AG10803 (cell line): Measurements from ENCODE around the gene PHOX2B.

Source experiments
- DNase-seq: peaks from one replicate; pipeline ENCODE4 v3.0.0; 2010; ENCODE audit warnings: low read depth
- H3K4me3 ChIP-seq: 2 replicates; pipeline ENCODE4 v1.5.1; 2011; ENCODE audit warnings: mild to moderate bottlenecking, low read length, control low read depth
- TF ChIP-seq, protein P1 (sequence below): conservative IDR thresholded peaks from 2 replicates; pipeline ENCODE4 v1.5.1; 2011; ENCODE audit warnings: mild to moderate bottlenecking, low read length, control low read depth, inconsistent platforms

PHOX2B gene

DNA sequence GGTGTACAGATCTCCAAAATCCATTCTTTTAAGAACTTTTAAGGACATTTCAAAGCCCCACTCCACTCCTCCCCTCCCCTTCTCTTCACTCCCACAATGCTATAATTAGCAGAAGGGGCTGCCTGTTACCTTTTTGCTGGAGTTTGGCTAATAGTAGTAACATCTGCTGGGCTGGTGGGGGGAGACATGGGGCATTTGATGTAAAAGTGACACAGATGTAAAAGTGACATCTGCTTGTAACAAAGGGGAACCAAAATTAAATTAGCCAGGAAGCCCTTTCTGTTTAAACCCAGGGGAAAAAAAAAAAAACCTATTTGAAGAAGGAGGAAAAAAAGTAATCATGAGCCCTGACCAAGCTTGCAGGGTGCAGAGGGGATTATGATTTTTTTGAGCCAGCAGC lies 5.4 kb upstream of the PHOX2B start:
- H3K4me3 ChIP-seq: no peak overlapping the region
- DNase-seq: no peak
- TF ChIP-seq, protein P1, sequence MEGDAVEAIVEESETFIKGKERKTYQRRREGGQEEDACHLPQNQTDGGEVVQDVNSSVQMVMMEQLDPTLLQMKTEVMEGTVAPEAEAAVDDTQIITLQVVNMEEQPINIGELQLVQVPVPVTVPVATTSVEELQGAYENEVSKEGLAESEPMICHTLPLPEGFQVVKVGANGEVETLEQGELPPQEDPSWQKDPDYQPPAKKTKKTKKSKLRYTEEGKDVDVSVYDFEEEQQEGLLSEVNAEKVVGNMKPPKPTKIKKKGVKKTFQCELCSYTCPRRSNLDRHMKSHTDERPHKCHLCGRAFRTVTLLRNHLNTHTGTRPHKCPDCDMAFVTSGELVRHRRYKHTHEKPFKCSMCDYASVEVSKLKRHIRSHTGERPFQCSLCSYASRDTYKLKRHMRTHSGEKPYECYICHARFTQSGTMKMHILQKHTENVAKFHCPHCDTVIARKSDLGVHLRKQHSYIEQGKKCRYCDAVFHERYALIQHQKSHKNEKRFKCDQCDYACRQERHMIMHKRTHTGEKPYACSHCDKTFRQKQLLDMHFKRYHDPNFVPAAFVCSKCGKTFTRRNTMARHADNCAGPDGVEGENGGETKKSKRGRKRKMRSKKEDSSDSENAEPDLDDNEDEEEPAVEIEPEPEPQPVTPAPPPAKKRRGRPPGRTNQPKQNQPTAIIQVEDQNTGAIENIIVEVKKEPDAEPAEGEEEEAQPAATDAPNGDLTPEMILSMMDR: no peak

DNA sequence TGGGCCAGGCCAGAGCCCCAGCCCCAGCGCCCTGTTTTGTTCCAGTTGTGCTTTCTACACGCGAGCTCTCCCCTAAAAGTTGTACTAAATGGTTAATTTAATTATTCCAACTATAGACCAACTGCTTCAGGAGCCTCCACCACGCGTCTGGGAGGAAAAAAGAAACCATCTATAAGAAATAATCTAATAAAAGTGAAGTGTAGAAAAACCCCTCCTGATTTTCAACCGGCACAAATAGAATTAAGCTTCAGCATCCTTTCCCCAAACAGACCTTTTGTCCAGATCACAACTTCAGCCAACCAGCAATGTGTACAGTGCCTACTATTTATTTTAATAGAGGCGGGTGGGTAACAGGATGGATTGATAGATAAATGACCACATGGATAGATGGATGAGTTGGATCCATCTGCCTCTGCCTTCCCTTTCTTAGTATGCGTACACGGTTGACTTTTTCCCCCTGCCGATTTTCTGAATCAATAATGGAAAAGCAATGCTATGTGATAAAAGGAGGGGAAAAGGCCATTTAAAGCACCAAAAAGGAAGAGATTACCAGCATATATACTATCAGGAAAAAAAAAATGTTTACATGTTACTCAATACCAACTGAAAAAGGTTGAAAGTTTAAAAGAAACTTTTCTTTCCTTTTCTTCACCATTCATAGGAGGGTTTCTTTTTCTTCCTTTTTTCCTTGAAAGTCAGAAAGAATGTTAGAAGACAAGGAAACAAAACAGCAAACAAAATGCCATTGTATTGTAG lies 3.7 kb upstream of the PHOX2B start:
- no peak for DNase-seq
- TF ChIP-seq, protein P1: no peak
- H3K4me3 ChIP-seq: no peak overlapping the region

DNA sequence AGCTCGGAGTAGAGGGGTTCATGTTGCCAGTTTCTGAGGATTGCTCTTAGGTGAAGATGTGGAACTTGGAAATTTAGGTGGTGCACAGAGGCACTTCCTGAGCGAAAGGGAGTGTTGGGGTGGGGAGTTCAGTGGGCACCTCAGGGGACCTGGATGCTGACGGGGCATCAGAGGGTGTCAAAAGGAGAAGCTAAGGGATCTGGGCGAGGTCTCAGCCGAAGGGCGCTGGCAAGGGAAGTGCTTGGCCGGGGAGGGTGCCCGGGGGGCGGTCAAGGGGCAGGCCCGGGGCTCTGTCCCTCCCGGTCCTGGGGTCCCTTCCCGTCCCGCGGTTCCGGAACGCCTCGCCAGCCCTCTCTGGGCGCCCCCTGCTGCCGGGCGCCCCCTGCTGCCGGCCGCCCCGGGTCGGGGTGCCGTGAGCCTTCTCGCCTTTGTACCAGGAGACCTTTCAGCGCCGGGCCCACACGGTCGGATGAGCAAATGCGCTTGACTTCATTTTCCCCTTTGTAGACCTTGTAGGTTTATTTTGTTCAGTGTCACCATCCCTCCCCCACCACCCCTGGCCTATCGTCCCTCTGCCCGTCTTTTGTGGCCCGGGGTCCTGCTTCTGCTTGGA lies 3.0 kb upstream of the PHOX2B start:
- TF ChIP-seq, protein P1: no peak
- no peak for DNase-seq
- H3K4me3 ChIP-seq: no peak overlapping the region

DNA sequence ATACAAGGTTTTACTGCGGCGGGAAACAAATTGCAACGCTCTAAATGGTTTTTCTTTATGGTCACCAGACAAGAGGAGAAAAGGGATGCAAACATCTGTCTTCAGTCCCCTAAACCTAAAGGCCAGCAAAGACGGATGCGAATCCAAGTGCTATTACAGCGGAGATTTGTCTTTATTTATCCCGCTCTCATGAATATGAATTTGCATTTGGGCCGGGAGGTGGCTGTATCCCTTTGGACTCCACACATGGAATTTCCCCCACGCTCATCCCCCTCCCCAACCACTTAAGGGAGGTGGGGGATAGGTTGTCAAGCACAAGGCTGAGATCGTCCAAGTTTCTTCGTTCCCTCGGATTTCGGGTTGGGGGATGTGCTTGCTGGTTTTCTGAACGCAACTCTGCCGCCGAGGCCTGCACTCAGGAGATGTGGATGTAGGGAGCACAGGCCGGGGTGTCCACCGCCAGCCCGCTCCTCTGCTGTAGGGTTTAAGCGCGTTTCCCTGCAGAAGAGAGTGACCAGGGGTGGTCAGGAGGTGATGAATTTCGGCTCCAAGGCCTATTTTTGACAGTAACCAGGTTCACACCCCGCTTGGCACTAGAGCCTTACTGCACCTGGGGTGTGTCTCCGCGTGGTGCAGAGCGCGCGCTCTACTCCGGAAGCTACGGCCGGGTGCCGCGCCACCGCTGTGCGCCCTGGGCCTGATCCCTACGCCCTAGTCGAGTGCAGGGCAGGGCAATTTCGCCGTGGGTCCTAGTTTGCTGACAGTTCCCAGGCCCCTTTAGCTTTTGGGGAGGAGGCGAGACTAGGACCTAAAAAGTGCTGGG lies 2.3 kb upstream of the PHOX2B start:
- TF ChIP-seq, protein P1: no peak
- no peak overlapping the region for H3K4me3 ChIP-seq
- DNase-seq: no peak

DNA sequence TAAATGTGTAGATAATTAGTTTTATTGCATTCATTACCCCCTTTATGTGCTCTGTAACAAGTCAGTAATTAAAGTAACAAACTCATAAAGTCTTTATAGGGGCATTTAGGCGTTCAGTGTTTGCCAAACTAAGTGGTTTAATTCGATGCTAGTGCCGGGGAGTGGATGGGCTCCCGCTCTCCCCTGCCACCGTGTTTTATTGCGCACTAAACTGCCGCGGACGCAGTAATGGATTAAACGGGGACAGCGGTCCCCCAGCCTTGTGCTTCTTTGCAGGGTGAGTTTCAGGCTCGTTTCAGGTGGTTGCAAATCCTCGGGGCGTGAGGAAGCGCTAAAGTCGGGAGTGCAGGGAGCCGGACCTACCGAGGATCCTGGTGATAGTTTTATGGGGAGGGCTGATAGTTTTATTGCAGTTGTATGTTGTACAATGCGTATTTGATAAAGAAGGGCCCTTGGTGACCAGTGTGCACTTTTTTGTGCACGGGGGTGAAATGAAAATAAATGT lies 1.6 kb upstream of the PHOX2B start:
- no peak for DNase-seq
- TF ChIP-seq, protein P1: no peak
- no peak overlapping the region for H3K4me3 ChIP-seq

DNA sequence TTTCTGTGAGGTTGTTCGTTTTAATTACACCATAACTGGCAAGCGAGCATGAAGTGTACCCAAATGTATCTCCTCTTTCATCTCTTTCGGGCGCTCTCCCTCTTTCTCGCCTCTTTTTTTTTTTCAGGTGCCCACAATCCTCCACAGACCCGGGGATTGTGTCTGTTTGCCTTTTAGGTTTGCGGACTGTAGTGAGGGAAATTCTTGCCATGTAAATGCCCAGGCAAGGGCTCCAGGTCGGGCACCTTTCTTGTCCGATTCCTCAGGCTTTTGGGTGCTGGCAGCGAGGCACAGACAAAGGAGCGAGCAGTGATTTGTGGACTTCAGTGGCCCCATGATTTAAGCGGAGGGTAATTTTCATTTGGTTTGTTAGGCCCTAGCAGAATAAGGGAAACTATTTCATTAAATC lies 1.1 kb upstream of the PHOX2B start:
- TF ChIP-seq, protein P1: no peak
- DNase-seq: no peak
- no peak overlapping the region for H3K4me3 ChIP-seq
